Brain microvascular endothelial cell (primary cell): ENCODE measurements around the gene CCDC197.

Experiments used
- DNase-seq: peaks from one replicate; pipeline ENCODE4 v3.0.0-alpha.2; 2020
- H3K27ac ChIP-seq: fragments of 250-450 bp; sonication (Bioruptor Pico); 2 replicates; pipeline ENCODE4 v1.5.1; 2020; ENCODE audit warnings: mild to moderate bottlenecking, moderate library complexity
- H3K27me3 ChIP-seq: fragments of 250-450 bp; sonication (Bioruptor Pico); replicated peaks from 2 replicates; pipeline ENCODE4 v1.5.1; 2020; ENCODE audit warnings: mild to moderate bottlenecking
- H3K36me3 ChIP-seq: fragments of 250-450 bp; sonication (Bioruptor Pico); replicated peaks from 2 replicates; pipeline ENCODE4 v1.5.1; 2020; ENCODE audit warnings: mild to moderate bottlenecking
- H3K4me3 ChIP-seq: 2 replicates; pipeline ENCODE4 v1.5.1; 2011; ENCODE audit warnings: low read depth, mild to moderate bottlenecking, control low read depth, low read length, moderate library complexity
- CTCF ChIP-seq: IDR thresholded peaks from 2 replicates; pipeline ENCODE4 v1.5.1; 2011; ENCODE audit warnings: low read depth, mild to moderate bottlenecking, moderate library complexity, low read length, control low read depth, inconsistent platforms; ENCODE audit errors: missing control alignments
- in situ Hi-C: cut with HindIII; loops from 2 replicates; pipeline ENCODE4 v1.10.0; 2017; ENCODE audit warnings: low sequenced_read_pairs, low pct_ligation_motif_present

CCDC197 gene

GRCh38 chr14:94049625-94050023, 52.5 kb downstream of the CCDC197 start:
- Histone ChIP-seq H3K27ac (no peak overlapping the region), H3K4me3 (no peak overlapping the region), H3K36me3 (peaks cover 37% of the 10 kb centered on the region), H3K27me3 (no peaks in the 10 kb centered on the region)
- no peak for TF ChIP-seq CTCF
- DNase-seq, result no peak
- in situ Hi-C loops, result no loop called here

- no peak for DNase-seq
- Histone ChIP-seq H3K36me3 (peaks cover 43% of the 10 kb centered on the region), H3K4me3 (no peak overlapping the region), H3K27me3 (no peaks in the 10 kb centered on the region), H3K27ac (no peak overlapping the region)
- TF ChIP-seq CTCF, result no peak
- in situ Hi-C loops, result no loop called here
Measured at GRCh38 chr14:94050231-94050880, 53.3 kb downstream of the CCDC197 start.

- peak; percentile 34 for DNase-seq
- H3K27ac ChIP-seq, result no peak overlapping the region
- no peak overlapping the region for H3K4me3 ChIP-seq
- no peaks in the 10 kb centered on the region for H3K27me3 ChIP-seq
- peak; percentile 74 for TF ChIP-seq CTCF
- in situ Hi-C loops, result no loop called here
- H3K36me3 ChIP-seq, result peaks cover 51% of the 10 kb centered on the region
Measured at GRCh38 chr14:94051115-94051514, 54.0 kb downstream of the CCDC197 start.

- Histone ChIP-seq H3K27ac (no peak overlapping the region), H3K36me3 (peaks cover 54% of the 10 kb centered on the region), H3K4me3 (no peak overlapping the region), H3K27me3 (no peaks in the 10 kb centered on the region)
- in situ Hi-C loops, result no loop called here
- no peak for DNase-seq
- TF ChIP-seq CTCF, result no peak
Measured at GRCh38 chr14:94051779-94052178, 54.7 kb downstream of the CCDC197 start.

GRCh38 chr14:94052199-94052598, 55.1 kb downstream of the CCDC197 start:
- Histone ChIP-seq H3K36me3 (peaks cover 57% of the 10 kb centered on the region), H3K27ac (no peak overlapping the region), H3K27me3 (no peaks in the 10 kb centered on the region), H3K4me3 (no peak overlapping the region)
- in situ Hi-C loops, result no loop called here
- no peak for TF ChIP-seq CTCF
- DNase-seq, result no peak

- H3K36me3 ChIP-seq, result peaks cover 60% of the 10 kb centered on the region
- no peaks in the 10 kb centered on the region for H3K27me3 ChIP-seq
- no peak overlapping the region for H3K27ac ChIP-seq
- in situ Hi-C loops, result no loop called here
- H3K4me3 ChIP-seq, result no peak overlapping the region
- DNase-seq, result no peak
- no peak for TF ChIP-seq CTCF
Measured at GRCh38 chr14:94052662-94053061, 55.6 kb downstream of the CCDC197 start.
